Measurements from ENCODE around the gene CLCNKA.

The CLCNKA gene

DNA sequence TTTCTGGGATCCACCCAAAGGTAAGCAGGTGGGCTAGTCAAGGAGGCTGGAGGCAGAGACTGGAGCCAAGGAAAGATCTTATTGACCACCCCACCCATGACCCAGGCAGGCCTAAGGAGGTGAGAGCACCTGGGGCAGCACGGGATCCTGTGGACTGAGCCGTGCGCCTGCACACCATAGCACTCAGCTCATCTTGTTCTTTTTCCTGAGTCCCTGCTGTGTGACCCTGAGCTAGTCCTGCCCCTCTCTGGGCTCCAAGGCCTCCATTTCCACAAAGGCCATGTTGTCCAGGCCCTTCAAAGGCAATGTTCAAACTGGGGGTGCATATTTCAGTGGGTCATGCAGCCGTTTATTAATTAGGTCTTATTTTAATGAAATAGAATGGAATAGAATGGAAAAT is 44.4 kb downstream of the CLCNKA start:
- DNase-seq = no peak

GRCh38 chr1:16067127-16067768 is 45.4 kb downstream of the CLCNKA start:
- DNase-seq = no peak

GRCh38 chr1:16067933-16068332 is 46.1 kb downstream of the CLCNKA start:
- no peak for DNase-seq

DNA sequence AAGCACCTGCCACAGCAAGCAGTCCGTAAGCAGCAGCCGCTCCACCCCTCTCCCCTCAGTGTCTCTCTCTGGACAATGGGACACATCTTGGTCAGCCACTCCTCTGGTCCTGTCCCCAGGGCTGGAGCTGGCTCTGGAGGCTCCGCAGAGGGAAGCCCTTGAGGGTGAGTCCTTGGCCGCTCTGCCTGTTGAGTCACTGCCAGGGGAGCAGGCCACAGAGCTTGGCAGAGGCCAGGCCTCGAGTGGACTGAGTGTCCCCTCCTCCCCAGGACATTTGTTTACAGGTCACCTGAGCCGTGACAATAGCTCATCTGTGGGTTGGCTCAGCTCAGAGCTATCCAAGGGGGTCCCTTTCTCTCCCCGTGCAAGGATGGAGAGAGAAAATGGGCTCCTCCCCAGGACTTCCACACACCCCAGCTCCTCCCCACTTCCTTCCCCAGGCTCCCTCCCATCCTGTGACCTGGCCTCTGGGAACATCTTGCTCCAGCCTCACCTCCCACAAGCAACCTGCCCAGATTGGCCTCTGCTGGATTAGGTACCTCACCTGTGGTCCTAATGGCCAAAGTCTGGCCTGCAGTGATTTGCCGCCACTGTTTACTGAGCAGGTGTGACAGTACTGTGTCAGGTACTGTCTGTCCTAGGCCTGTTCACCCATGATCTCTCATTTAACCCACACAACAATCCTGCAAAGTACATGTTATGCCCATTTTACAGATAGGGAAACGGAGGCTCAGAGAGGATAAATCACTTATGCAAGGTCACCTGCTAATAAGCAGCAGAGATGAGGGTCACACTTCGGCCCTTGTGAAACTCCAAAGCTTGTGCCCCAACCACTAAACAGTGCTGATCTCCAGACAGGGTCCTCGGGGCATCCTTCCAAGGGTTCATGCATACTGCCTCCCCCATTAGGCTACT is 46.8 kb downstream of the CLCNKA start:
- DNase-seq = no peak

DNA sequence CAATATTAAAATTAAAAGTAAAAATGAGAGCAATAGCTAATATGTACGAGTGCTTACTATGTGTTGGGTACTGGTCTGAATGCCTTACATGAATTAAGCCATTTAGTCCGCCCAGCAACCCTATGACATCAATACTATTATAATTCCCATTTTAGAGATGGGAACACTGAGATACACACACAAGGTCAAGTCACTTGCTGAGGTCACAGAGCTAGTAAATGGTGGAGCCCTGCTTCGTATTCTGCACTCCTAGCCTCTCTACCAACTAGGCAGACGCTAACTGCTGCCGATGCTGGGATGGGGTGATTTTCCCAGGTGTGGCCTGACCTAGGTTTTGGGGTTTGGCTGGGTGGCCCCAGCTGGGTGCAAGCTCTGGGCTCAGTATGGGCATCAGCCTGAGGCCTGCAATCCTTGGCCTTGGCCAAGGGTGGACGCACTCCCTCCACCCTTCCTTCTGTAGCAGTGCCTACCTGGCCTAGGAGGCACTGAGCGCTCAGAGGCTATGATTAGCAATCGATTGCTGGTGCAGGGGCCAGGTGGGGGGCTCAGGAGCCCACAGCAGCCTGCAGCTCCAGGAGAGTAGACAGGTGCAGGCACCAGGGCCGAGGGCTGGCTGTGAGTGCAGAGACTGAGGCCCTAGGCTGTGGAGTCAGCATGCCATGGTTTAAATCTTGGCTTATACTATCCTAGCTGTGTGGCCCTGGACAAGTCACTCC is 49.0 kb downstream of the CLCNKA start:
- no peak for DNase-seq

GRCh38 chr1:16071614-16072013 is 49.8 kb downstream of the CLCNKA start:
- no peak for DNase-seq

GRCh38 chr1:16072095-16072494 is 50.3 kb downstream of the CLCNKA start:
- no peak for DNase-seq

DNA sequence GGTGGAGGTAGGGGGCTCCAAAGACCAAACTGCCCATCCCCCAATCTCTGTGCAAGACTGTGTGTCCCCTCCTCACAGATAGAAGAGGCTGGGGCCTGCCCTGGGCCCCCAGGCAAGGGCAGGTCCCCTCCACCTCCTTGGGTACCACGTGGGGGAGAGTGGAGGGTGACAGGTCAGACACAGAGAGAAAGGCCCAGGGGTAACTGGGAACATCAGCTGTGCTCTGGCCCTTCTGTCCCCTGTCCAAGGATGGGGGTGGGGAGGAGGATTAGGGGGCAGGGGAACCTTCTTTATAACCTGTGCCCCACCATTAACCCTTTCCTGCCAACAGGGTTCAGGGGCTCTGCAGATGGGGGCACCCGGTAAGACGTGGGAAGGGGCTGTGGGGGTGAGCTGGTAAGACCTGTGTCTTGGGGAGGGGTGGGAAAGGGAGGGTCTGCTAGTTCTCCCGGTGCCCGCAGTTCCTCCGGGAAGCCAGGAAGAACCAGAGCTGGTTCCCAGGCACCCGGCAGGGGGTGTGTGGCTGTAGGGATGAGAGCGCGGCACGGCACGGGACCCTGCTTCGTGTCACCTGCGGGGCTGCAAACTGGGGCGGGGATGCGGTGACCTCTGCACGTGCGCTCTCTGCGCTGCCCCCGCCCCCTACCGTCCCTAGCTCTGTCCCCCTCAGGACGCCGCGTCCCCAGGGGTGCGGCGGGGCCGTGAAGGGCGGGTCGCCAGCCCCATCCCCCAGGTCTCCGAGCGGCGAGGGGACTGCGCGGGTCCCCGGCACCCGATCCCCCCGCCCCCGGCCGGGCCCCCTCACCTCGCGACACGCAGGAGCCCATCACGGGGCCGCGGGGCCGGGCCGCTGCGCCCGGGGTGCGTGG is 51.0 kb downstream of the CLCNKA start:
- no peak for DNase-seq

- DNase-seq = no peak
Observed at GRCh38 chr1:16073490-16074119, 51.8 kb downstream of the CLCNKA start, which contains the start of gene FAM131C. Gene FAM131C (minus strand): TSS chr1:16073651. CDS start chr1:16073442, 209 bp downstream.

DNA sequence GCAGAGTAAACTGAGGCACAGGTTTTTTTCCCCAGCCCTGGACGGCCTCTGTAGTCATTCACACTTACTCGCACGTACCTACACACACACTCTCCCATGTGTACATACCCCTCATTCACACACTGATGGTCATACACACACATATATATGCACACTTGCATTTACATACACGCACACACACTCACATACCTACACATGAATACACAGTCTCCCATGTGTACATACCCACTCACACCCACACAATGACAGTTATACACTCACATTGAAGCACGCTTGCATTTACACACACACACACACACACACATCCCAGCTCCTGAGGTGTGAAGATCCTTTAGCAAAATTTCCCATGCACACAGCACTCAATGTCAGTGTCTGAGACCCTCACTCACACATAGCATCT is 52.4 kb downstream of the CLCNKA start:
- no peak for DNase-seq

DNA sequence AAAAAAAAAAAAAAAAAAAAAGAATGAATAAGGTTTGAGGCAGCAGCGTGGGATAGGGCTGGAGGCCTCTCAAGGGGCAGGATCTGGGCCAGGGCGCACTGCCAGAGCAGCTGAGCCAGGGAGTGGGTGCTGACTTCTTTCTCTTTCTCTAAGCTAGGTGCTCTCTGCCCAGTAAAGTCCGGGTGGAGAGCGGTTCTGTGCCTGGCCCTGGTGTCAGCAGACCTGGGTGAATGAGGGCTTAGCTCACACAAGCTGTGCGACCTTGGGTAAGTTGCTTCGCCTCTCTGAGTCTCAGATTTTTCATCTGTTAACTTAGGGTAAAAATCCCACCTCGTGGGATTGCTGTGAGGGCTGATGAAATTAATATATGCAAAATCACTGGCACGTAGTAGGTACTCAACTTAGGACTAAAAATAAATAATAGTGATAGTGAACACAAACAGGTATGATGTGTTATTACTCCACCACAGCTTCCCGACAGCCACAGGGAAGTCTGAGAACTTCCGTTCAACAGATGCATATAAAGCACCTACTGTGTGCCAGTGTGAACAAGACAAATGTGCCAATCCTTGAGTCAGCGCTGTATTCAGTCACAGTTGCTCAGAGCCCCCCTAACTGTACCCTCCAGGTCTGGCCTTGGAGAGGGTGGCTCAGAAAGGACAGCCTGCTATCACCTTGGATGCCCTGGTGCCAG is 53.6 kb downstream of the CLCNKA start:
- peak; percentile 68 for DNase-seq

GRCh38 chr1:16076031-16076864 is 54.4 kb downstream of the CLCNKA start:
- DNase-seq = peak; percentile 48

GRCh38 chr1:16076865-16077238 is 55.0 kb downstream of the CLCNKA start:
- DNase-seq = no peak

GRCh38 chr1:16077406-16078245 is 55.8 kb downstream of the CLCNKA start:
- no peak for DNase-seq

GRCh38 chr1:16078925-16079656 is 57.3 kb downstream of the CLCNKA start:
- DNase-seq = peak; percentile 54

- no peak for DNase-seq
Observed at GRCh38 chr1:16080422-16081150, 58.8 kb downstream of the CLCNKA start.

- no peak for DNase-seq
Observed at GRCh38 chr1:16081636-16082035, 59.8 kb downstream of the CLCNKA start.
